Activated CD4-positive, alpha-beta T cell treated with anti-CD3 and anti-CD28 coated beads, Interleukin-2, Interleukin-4, amounts not matched to agents 100 ng/mL and 50 ng/mL, durations not matched to agents 16 hours and 8 hours (primary cell): ENCODE measurements around the gene PTPRE.
"Not testable (repeated sequence)": the region's sequence is repeated elsewhere in the genome, so short reads cannot be mapped to it uniquely, and the experiment has no call there.

Source experiments
- DNase-seq: peaks from one replicate; pipeline ENCODE4 v3.0.0-alpha.2; 2020; ENCODE audit warnings: low spot score

The PTPRE gene

DNA sequence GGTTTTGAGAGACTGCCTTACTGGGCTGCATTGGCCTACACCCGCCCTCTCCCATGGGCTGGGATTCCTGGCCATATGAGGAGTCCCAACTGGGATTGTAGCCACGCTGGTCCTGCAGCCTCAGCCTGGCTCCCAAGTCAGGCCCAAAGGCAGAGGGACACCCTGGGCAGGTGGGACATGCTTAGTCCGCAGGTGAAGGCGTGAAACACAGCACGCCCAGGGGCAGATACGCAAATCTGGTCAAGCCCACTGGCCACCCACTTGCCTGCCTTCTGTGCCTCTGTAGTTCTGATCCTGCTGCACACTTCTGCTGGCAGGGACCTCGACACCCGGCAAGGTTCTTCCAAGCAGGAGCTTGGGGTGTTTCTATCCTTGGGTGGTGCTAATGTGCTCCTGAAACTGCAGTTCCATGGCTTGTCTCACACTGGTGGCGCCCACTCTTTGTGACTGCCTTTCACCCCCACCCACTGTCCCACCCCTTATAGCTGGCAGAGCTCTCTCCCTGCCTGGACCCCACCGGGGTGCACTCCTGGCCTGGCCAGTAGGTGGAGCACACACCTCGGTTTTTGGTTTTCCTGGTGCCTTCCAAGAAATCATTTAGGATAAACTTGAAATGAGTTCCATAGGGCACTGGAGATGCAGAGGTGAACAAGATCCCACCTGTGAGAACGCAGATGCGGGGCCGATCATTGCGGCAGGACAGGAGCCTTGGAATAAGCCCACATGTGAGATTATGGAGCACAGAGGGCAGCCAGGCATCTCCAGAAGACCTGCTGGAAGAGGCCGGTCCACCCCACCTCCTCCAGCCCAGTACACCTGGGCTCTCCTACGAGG lies 171.4 kb downstream of the PTPRE start:
- DNase-seq: peak; percentile 29

DNA sequence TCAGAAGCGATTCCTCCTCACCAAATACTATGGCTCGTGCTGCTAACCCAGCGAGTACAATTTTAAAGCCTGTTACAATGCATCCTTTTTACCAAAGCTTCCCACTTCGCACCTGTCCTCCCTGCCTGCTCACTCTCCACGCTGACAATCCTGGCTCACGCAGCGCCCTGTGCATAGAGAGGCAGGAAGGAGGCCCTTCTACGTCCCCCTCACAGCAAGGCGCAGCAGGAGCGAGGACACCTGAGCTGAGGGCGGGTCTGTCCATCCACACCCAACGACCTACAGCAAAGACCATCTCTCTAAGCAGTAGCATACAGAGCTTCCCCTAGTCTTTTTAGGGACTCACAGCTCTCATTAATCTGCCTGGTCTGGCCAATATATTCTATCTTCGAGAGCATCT lies 173.3 kb downstream of the PTPRE start:
- DNase-seq: no peak

DNA sequence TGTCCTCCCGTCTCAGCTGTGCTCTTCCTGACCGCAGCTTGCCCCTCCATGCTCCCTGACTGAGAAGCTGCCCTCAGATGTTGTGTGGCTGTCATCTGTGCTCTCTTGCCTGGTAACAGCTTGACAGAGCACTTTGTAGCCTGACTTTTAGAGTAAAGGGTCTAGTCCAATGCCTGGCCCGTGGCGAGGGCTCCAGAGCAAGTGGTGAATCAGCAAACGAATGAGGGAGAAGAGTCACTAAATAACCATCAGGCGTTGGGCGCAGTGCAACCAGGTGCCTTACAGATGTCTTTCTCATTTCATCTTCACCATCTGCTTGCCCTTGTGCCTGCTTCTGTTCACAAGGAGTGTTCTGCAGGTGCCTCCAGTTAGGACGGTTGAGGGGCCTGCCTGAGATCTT lies 173.7 kb downstream of the PTPRE start:
- DNase-seq: no peak

DNA sequence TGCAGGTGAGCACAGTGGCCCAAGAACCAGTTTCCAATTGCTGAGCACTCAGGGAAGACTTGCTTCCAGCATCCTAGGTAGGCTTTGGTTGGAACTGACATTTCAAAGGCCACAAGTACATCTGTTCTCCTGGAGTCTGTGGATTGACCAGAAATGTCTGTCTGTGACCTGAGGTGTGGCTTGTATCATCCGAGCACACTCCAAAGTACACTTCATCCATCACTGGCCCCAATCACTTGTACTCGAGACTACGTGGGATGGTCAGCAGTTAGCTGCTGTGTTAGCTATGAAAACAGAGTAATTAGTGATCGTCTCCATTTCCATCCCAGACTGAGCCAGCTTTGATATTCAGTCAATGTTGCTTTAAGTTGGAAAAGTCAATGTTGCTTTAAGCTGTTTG lies 174.3 kb downstream of the PTPRE start:
- DNase-seq: no peak

DNA sequence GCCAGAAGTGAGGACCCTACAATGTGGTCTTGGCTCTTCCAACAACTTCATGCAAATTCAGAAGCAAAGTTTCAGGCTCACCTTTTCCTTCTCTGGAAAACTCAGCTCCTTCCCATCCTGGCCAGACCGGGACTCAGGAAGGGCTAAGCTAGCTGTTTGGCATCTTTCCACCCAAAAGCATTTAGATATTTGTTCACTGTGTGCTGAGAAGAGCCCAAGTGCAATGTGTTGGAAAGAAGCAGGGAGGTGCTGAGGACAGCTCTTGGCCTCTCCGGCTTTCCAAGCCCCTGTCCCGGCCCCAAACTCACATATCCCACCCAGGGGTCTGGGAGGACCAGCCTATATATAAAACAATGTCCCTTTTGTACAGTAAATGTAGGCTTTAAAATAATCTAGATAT lies 174.8 kb downstream of the PTPRE start:
- DNase-seq: no peak

DNA sequence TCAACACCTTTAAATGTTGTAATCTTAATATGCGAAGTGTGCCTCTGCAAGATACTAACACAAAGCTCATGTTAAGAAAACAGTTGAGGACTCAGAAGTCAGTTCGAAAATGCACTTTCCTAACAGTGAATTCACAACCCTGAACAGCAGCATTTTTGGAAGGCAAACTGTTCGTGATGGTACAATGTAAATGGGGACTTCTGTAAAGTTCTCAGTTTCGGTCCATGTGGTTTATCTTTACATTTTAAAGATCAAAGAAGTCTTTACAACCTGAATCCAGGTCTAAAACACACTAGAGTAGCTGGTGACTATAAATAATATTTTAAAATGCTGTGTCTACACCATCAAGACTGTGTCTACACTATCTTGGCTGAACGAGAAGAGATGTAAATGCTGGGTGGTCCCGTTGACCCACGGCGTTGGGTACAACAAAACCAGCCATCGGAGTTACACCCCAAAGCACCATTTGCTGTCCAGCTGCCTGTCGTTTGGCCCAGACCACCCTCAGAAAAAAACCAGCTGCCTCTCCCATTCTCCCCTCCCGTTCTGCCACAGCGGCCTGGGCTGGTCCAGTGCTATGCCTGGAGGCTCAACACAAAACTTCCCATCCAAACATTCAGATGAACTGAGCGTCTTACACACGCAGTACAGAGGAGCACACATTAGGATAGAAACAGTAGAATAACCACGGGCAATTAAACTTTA lies 176.4 kb downstream of the PTPRE start:
- DNase-seq: no peak

DNA sequence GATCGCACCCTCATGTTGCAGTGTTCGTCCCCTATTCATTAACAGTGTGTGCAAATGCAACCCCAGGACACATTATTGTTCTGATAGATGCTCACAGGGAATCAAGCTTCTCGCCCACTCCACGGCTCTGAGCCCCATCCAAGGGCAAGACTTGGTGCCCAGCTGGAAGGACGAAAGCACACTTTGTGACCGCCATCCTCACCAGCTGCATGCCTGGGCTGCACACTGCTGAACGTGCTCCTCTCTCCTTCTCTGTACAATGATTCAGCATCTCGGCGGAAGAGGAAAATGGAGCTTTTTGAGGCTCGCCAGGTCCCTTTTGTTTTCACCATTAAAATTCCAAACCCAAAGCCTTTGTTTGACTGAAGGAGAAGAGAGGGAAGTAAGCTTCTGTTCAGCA lies 177.5 kb downstream of the PTPRE start:
- no peak for DNase-seq

DNA sequence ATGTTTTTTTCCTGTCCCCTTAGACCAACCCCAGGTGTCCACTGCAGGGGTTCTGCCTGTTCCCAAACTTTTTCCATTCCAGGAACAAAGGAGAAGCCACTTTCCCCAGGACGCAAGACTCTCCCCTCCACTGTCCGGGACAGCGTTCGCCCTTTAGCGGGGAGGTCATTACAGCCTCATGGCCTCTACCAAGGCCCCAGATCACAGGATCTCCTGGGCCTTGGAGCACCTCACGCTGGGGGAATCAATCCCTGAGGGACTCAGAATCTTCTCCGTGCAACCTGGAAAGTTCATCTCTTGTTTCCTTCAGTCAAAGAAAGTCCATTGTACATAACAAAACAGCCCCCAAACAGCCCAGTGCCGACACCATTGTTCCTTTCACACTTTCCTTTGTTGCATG lies 178.1 kb downstream of the PTPRE start:
- no peak for DNase-seq

DNA sequence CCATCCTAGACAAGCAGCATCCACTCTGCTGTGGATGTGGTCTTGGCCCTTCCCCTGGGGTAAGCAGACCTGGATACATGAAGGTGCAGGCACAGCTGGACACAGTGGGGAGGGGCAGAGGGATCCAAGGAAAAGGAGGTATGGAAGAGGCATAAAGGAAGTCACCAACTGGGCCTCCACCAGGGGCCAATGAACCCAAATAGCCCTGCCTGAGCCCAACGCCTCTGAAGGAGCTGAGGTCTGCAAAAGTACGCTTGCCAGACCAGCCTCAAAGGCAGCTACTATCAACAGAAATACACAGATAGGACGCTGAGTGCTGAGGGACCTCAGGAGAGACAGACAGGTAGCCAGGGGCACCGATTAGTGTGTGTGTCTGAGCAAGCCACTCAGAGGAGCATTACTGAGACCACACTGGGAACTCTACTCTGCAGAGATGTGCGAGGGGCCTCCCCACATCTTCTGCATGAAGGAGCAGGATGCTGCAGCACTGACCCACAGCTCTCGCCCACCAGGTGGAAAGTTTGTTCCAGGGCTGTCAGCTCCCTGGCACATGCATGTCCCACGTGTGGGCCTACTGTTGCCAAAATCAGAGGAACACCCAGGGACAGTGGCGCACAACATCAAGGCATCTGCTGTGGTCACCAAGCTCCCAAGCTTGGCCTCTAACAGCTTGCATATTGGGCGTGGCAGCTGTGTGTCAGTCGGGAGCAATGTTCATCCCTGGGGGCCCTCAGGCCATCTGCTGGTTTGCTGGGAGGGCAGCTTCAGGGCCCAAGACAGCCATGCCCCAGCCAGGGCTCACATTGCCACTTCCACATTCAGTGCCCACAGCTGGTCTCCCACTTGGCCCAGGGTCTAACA lies 179.3 kb downstream of the PTPRE start:
- no peak for DNase-seq

DNA sequence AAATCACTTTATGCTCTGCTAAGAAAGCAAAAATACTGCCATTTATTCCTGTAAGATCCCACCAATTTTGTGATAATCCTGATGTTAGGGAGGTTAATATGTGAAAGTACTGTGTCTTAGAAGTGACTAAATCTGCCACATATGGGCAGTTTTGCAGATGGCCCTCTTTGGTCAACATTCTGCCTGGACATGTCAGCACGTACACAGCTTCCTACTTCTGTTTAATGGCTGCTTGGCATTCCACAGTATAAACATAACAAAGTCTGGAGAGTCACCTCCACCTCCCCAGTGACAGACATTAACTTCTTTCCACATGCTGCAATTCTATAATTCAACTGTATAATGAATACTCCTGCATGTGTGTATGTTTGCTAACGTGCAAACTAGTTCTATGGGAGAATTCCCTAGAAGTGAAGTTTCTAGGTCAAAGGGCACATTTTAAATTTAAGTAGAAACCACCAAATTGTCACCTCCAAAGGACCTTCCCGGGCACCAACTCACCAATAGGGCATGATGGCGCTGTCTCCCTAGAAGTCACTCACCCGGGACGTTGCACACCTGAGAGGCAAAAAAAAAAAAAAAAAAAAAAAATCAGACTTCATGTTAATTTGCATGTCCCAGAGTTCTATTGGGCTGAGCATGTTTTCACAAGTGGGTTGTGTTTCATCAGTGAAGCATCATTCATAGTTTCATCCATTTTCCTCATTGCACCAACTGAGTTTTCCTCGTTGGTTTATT lies 180.4 kb downstream of the PTPRE start:
- DNase-seq: no peak

DNA sequence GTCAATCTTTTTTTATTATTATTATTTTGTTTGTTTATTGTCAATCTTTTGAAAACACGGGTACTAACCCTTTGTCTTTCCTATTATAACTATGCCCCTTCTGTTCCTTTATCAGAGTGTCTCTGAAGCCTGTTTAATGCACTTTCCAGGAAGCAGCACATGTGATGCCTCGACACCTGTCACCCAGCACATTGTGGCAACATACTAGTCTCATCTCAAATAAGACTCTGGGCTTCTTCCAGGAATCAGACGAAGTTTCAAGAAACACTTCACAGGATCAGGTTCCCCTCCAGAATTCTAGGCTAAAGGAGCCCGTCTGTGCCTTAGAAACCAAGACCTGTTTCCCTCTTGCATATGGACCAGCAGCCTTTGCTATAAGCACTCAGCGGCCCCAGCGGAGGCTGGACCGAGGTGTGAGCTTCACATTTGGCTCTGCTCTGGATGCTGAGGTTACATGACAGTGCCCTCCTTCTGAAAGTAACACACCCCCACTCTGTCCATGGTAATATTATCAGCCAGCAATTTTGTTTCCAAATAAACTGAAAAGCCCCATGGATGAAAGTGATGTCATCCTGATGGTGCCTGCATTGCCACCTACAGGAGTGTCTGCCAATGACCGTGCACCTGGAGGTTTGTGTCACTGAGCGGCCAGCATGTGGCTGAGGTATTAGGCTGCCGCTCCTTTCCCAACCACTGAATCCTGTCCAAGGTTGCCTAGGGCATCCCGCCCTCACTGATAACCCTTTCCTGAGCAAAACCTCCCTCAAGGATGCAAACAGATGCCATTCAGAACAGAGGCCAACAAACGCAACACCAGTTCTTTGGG lies 181.2 kb downstream of the PTPRE start:
- no peak for DNase-seq

DNA sequence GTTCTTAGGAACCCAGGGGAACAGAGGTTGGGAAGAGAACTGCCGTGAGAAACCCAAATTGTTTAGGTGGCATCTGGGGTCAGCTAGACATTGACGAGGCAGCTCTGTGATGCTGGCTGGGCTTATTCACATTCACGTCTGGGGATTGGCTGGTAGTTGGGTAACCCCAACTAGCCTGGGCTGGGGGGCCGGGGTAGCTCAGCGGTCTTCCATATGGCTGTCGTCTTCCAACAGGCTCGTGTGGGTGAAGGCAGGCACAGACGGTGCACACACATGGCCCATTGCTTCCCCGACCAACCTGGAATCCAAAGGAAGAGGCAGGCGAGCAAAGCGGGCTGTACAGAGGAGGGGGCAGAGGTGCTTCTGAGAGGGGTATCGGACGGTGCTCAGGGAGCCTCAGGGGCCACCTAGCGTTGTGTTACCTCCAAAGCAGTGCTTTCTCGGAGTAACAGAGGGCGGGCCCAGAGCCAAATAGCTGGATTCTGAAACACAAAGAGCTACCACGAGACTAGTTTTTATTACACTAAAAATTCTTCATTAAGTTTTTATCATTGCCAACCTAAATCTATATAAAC lies 184.8 kb downstream of the PTPRE start:
- DNase-seq: no peak

DNA sequence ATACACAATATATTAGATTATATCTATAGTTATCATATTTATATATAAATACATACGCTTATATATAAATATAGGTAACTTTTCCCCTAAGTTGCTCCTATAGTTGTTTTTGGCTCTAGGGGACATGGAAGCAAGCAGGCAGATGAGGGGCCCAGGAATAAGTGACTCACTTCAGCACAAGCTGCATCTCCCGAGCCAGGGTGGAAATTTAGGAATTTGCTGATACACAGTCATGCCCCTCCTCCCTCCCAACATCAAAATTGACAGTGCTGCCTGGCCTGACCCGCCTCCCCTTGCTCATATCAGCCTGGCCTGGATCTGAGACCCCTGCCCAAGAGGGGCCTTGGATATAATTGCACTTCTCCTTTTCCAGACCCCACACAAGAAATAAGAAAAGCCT lies 185.6 kb downstream of the PTPRE start:
- no peak for DNase-seq

DNA sequence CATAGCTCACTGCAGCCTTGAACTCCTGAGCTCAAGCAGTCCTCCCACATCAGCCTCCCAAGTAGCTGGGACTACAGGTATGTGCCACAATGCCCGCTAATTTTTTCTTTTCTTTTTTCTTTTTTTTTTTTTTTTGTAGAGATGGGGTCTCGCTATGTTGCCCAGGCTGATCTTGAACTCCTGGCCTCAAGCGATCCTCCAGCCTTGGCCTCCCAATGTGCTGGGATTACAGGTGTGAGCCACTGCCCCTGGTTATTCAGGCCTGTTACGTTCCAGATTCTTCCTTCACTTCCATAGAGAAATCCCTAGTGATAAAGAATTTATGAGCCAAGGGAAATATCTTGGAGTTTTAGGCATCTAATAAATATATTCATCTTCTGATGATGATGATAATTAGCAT lies 187.7 kb downstream of the PTPRE start:
- DNase-seq: not testable (repeated sequence)

DNA sequence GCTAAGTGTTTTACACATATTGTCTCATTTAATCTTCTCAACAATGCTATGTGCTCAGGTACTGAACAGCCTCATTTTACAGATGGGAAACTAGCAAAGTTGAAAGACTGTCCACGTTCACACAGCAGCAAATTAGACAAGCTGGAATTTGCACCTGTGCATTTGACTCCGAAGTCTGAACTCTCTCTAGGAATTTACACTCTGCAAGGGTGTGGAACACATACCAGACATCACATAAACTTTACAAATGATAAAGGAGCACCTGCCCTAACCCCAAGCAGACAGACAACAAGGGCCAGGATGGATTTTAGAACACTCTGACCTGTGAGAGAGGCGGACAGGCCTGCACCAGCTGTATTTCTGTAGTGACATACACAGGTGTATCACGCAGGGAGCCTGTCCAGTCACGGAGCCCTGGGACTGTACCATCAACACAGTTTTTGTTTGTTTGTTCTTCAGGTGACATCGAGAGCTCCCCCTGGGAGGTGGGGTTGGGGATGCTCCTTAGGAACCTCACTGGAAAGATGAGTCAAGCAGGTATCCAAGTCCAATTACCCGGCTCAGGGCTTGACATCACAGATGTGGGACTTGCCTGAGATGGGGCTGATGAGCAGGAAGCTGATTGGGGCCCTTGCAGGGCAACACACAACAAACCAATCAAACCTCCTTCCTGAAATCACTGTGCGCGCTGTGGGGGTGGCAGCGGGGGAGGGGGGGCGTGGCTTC lies 188.3 kb downstream of the PTPRE start:
- DNase-seq: peak; percentile 61

DNA sequence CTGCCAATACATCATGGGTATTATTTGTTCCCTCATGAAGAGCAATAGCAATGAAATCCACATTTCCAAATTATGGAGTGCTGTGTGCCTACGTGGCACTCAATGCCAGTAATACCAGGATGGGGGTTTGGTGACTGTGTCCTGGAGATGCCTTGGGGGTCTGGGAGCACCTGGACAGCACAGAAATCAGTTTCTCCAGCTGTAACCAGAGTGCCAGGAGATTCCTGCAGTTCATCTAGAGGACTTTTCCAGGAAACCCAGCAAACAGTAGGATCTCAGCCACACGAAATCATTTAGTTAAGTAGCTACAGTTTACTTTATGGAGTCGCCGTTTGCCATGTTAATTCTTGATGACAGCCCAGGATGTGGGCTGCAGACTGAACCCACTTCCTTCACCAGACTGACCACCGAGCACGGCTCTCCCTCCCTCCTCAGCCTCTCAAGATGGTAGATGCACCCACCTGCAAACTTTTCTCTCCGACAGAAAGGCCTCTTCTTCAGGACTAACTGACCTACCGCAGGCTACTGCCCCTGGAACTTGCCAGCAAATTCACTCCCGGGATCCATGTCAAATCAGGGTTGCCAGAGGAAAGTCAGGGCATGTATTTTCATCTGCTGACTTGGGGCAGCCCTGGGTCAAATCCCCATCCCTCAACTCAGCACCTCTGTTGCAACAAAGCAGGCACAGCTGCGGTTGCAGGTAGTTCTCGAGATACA lies 189.0 kb downstream of the PTPRE start:
- peak; percentile 31 for DNase-seq

DNA sequence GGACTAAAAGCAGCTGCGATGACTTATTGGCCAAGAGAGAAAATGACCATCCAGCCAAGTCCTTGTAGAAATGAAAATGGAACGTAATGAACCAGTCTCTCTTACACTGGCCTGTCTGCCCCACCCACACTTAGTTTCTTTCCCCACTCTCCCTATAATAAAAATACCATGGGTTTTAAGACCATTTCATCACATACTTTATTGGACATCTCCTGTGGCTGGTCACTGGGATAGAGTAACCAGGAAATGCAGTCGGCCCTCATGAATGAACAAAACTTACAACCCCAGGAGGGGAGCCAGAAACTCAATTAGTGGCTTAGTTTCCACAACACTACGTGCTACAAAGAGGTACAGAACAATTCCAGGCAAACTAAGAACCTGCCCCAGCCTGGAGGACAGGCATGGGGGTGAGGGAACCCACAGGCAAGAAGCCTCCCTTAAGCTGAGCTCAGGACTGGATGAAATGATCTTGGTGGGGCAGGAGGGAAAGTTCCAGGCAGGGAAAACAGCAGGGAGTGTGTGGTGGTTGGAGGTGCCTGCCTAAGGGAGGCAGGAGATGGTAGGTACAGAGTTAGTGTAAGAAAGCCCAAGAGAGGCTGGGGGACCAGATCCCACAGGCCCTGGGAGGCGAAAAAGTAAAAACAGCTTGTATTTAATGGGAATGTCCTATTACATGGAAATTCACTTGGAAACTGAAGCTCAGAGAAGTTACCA lies 189.7 kb downstream of the PTPRE start:
- DNase-seq: no peak

DNA sequence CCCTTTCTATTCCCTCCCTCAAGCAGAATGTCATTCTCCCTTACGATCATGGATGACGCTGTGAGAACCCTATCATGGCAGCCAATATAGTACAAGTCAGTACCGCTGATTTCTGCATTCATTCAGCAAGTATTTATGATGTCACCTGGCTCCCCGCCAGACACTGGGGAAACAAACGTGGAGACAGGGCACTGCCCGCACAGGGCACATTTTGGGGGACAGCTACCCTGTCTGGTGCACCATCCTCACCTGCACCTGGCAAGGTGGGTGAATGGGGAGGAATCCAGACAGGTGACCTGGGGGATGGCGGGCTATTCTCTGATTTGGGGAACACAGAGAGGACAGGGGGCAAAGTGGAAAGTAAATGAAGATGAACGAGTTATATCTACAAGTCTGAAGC lies 190.9 kb downstream of the PTPRE start:
- DNase-seq: no peak

DNA sequence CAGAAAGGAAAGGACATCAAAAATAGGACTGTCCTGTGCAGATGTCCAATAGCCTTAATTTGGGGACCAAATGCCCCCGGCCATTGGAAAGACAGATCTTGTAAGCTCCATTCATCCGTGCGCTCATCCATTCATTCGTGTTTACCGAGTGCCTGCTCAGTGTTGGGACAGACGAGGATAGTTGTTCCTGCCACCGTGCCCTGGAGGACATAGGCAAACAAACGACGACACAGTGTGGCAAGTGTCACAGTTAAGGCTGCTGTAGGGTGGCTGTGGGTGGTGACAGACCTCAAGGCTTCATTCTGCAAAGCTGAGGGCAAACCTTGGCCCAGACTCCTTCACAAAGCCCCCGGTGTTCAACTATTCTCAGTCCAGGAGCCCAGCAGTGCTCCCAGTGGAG lies 191.7 kb downstream of the PTPRE start:
- DNase-seq: no peak
